ENCODE measurements around the gene CFAP45.
A peak's percentile ranks its signal among the peaks of the same experiment; 100 is the strongest.
"Not testable (repeated sequence)": the region's sequence is repeated elsewhere in the genome, so short reads cannot be mapped to it uniquely, and the experiment has no call there.

The CFAP45 gene

GRCh38 chr1:159904036-159904435 lies 4.1 kb upstream of the CFAP45 start:
- DNase-seq = not testable (repeated sequence)

- no peak for DNase-seq
These were observed 2.6 kb upstream of the CFAP45 start for GRCh38 chr1:159902541-159902940.

GRCh38 chr1:159900755-159901360 lies 893 bp upstream of the CFAP45 start:
- no peak for DNase-seq

- DNase-seq = not testable (repeated sequence)
These were observed 331 bp downstream of the CFAP45 start for GRCh38 chr1:159899634-159900033.

- DNase-seq = no peak
These were observed 1.4 kb downstream of the CFAP45 start for GRCh38 chr1:159898527-159898926.

GRCh38 chr1:159897962-159898361 lies 2.0 kb downstream of the CFAP45 start:
- no peak for DNase-seq

- DNase-seq = no peak
These were observed 3.4 kb downstream of the CFAP45 start for GRCh38 chr1:159896546-159896930.

GRCh38 chr1:159895836-159896545 lies 4.0 kb downstream of the CFAP45 start:
- DNase-seq = no peak

GRCh38 chr1:159895286-159895685 lies 4.7 kb downstream of the CFAP45 start:
- no peak for DNase-seq

- DNase-seq = no peak
These were observed 7.0 kb downstream of the CFAP45 start for GRCh38 chr1:159892944-159893343.

GRCh38 chr1:159891275-159892157 lies 8.4 kb downstream of the CFAP45 start:
- DNase-seq = no peak

GRCh38 chr1:159890390-159890789 lies 9.6 kb downstream of the CFAP45 start:
- DNase-seq = no peak

- no peak for DNase-seq
These were observed 10.1 kb downstream of the CFAP45 start for GRCh38 chr1:159889821-159890252.

GRCh38 chr1:159889202-159889601 lies 10.8 kb downstream of the CFAP45 start:
- no peak for DNase-seq

- peak; percentile 44 for DNase-seq
These were observed 15.7 kb downstream of the CFAP45 start for GRCh38 chr1:159884296-159884695.

- no peak for DNase-seq
These were observed 16.8 kb downstream of the CFAP45 start for GRCh38 chr1:159883134-159883533.

GRCh38 chr1:159882527-159882862 lies 17.5 kb downstream of the CFAP45 start:
- DNase-seq = no peak

- peak; percentile 79 for DNase-seq
These were observed 18.1 kb downstream of the CFAP45 start for GRCh38 chr1:159881622-159882526.

- DNase-seq = no peak
These were observed 19.5 kb downstream of the CFAP45 start for GRCh38 chr1:159880430-159880829.

GRCh38 chr1:159879977-159880376 lies 20.0 kb downstream of the CFAP45 start:
- no peak for DNase-seq

GRCh38 chr1:159879136-159879535 lies 20.8 kb downstream of the CFAP45 start:
- no peak for DNase-seq

GRCh38 chr1:159877695-159878444 lies 22.1 kb downstream of the CFAP45 start:
- DNase-seq = no peak

All from NCI-H524 treated with DMSO at 0.1 percent for 48 hours (cell line).